HG03097 (cell line): ENCODE results near the gene TMEM151A.
"Not testable (repeated sequence)": the region's sequence is repeated elsewhere in the genome, so short reads cannot be mapped to it uniquely, and the experiment has no call there.

Experiments used
- ATAC-seq: cut with Tn5 transposase; IDR thresholded peaks from one replicate; pipeline ENCODE4 v1.9.1; 2021; ENCODE audit not compliant: unreplicated experiment, low FRiP score

TMEM151A gene

GRCh38 chr11:66267039-66267378 lies 24.7 kb upstream of the TMEM151A start:
- ATAC-seq, result no peak

- ATAC-seq, result peak; percentile 42
Measured at GRCh38 chr11:66267379-66268243, 24.1 kb upstream of the TMEM151A start.

- ATAC-seq, result peak; percentile 91
Measured at GRCh38 chr11:66268244-66268951, 23.3 kb upstream of the TMEM151A start, which contains the start of gene RAB1B. Gene RAB1B (plus strand): TSS chr11:66268639. CDS start chr11:66268680, 41 bp downstream.

GRCh38 chr11:66268952-66269905 lies 22.5 kb upstream of the TMEM151A start:
- no peak for ATAC-seq

GRCh38 chr11:66271816-66272215 lies 19.9 kb upstream of the TMEM151A start:
- ATAC-seq, result no peak

- no peak for ATAC-seq
Measured at GRCh38 chr11:66272596-66272995, 19.1 kb upstream of the TMEM151A start.

GRCh38 chr11:66274219-66274618 lies 17.5 kb upstream of the TMEM151A start:
- no peak for ATAC-seq

GRCh38 chr11:66275396-66275795 lies 16.3 kb upstream of the TMEM151A start:
- ATAC-seq, result no peak

- no peak for ATAC-seq
Measured at GRCh38 chr11:66275984-66276612, 15.6 kb upstream of the TMEM151A start.

- not testable (repeated sequence) for ATAC-seq
Measured at GRCh38 chr11:66276619-66277018, 15.1 kb upstream of the TMEM151A start.

- ATAC-seq, result not testable (repeated sequence)
Measured at GRCh38 chr11:66277064-66277463, 14.6 kb upstream of the TMEM151A start.

- ATAC-seq, result no peak
Measured at GRCh38 chr11:66277471-66278362, 14.0 kb upstream of the TMEM151A start, which contains the start of gene CNIH2. Gene CNIH2 (plus strand): TSS chr11:66278175. CDS start chr11:66278457, 282 bp downstream.

GRCh38 chr11:66278363-66279091 lies 13.2 kb upstream of the TMEM151A start:
- no peak for ATAC-seq

- no peak for ATAC-seq
Measured at GRCh38 chr11:66279092-66279734, 12.5 kb upstream of the TMEM151A start.

GRCh38 chr11:66280428-66280827 lies 11.3 kb upstream of the TMEM151A start:
- ATAC-seq, result no peak

- ATAC-seq, result no peak
Measured at GRCh38 chr11:66281001-66281400, 10.7 kb upstream of the TMEM151A start.

GRCh38 chr11:66281776-66282467 lies 9.8 kb upstream of the TMEM151A start:
- no peak for ATAC-seq
